Hepatocyte (in vitro differentiated cells): Measurements from ENCODE around the gene LLGL2.

Source experiments
- CTCF ChIP-seq: fragments of 200-600 bp; sonication (generic); IDR thresholded peaks from 2 replicates; pipeline ENCODE4 v1.5.1; 2016; ENCODE audit warnings: antibody characterized with exemption, mild to moderate bottlenecking; ENCODE audit not compliant: poor library complexity
- EZH2 ChIP-seq: fragments of 200-600 bp; sonication (generic); IDR thresholded peaks from 2 replicates; pipeline ENCODE4 v1.6.1; 2016; ENCODE audit warnings: antibody characterized with exemption, mild to moderate bottlenecking, borderline replicate concordance
- EZH2phosphoT487 ChIP-seq: fragments of 200-600 bp; sonication (generic); IDR thresholded peaks from one replicate; pipeline ENCODE4 v1.6.1; 2018; ENCODE audit warnings: antibody characterized with exemption, mild to moderate bottlenecking, low read depth, moderate library complexity; ENCODE audit not compliant: unreplicated experiment, severe bottlenecking

- TF ChIP-seq CTCF = peak; percentile 44
- peak; percentile 53 for TF ChIP-seq EZH2
- TF ChIP-seq EZH2phosphoT487 = no peak
Observed at GRCh38 chr17:75587675-75588595, 62.4 kb downstream of the LLGL2 start, which contains the start of gene MYO15B.
